ENCODE measurements around the gene HRH2. TPM values are rescaled to one million over a fixed set of nuclear protein-coding genes. Genes with fewer than 3 reads are reported as not detected.

The HRH2 gene
- total RNA-seq, 4 donors from 2014 or later = 0.44 to 2.3 (median 1.4) TPM

- WGBS, 2 donors = 59 to 64% methylated on average over 11 of the region's 11 CpGs
- H3K27ac ChIP-seq = no peak overlapping the region
- H3K4me1 ChIP-seq = peaks cover 19 to 39% of the 10 kb centered on the region in 2 donors
- intact Hi-C loops (cut with DNase I) = no loop called here
- DNase-seq = no peak
- H3K4me3 ChIP-seq (replicated peaks in 1 of 3) = no peak overlapping the region
- TF ChIP-seq CTCF (IDR thresholded peaks at IDR 0.05) (no peak), POLR2A (IDR thresholded peaks at IDR 0.05) (no peak)
- no peaks in the 10 kb centered on the region for H3K27me3 ChIP-seq
- H3K9me3 ChIP-seq = no peaks in the 10 kb centered on the region
- H3K36me3 ChIP-seq = no peaks in the 10 kb centered on the region
These were observed 4.9 kb upstream of the HRH2 start for GRCh38 chr5:175652741-175653663.

GRCh38 chr5:175653763-175654162 lies 4.1 kb upstream of the HRH2 start:
- TF ChIP-seq CTCF (IDR thresholded peaks at IDR 0.05) (no peak), POLR2A (IDR thresholded peaks at IDR 0.05) (no peak)
- H3K27me3 ChIP-seq = no peaks in the 10 kb centered on the region
- H3K4me1 ChIP-seq = peaks cover 23 to 45% of the 10 kb centered on the region in 2 donors
- H3K9me3 ChIP-seq = no peaks in the 10 kb centered on the region
- no peak overlapping the region for H3K27ac ChIP-seq
- no peak overlapping the region for H3K4me3 ChIP-seq (replicated peaks in 1 of 3)
- no peaks in the 10 kb centered on the region for H3K36me3 ChIP-seq
- 65 to 73% methylated on average over 4 of the region's 4 CpGs for WGBS, 2 donors
- intact Hi-C loops (cut with DNase I) = no loop called here
- no peak for DNase-seq

- Histone ChIP-seq H3K9me3 (no peaks in the 10 kb centered on the region), H3K4me1 (peaks cover 23 to 45% of the 10 kb centered on the region in 2 donors), H3K36me3 (no peaks in the 10 kb centered on the region), H3K27ac (no peak overlapping the region), H3K4me3 (replicated peaks in 1 of 3) (no peak overlapping the region), H3K27me3 (no peaks in the 10 kb centered on the region)
- TF ChIP-seq CTCF (IDR thresholded peaks at IDR 0.05) = no peak
- TF ChIP-seq POLR2A (IDR thresholded peaks at IDR 0.05) = no peak
- DNase-seq = peak; percentile 64 to 71
- 45 to 49% methylated on average over 7 of the region's 7 CpGs for WGBS, 2 donors
- intact Hi-C loops (cut with DNase I) = no loop called here
These were observed 3.5 kb upstream of the HRH2 start for GRCh38 chr5:175654339-175654738.

- Histone ChIP-seq H3K4me3 (replicated peaks in 1 of 3) (no peak overlapping the region), H3K27ac (no peak overlapping the region), H3K27me3 (no peaks in the 10 kb centered on the region), H3K4me1 (peaks cover 23 to 45% of the 10 kb centered on the region in 2 donors), H3K36me3 (no peaks in the 10 kb centered on the region), H3K9me3 (no peaks in the 10 kb centered on the region)
- intact Hi-C loops (cut with DNase I) = no loop called here
- DNase-seq = peak; percentile 67
- TF ChIP-seq CTCF (IDR thresholded peaks at IDR 0.05) (no peak), POLR2A (IDR thresholded peaks at IDR 0.05) (no peak)
- 29% methylated on average over 8 of the region's 8 CpGs for WGBS, 2 donors
These were observed 3.1 kb upstream of the HRH2 start for GRCh38 chr5:175654807-175655206.

- DNase-seq = peak; percentile 24 to 43
- H3K9me3 ChIP-seq = no peaks in the 10 kb centered on the region
- 42% methylated on average over 2 of the region's 2 CpGs for WGBS, 2 donors
- H3K27me3 ChIP-seq = no peaks in the 10 kb centered on the region
- H3K4me1 ChIP-seq = peaks cover 23 to 45% of the 10 kb centered on the region in 2 donors
- intact Hi-C loops (cut with DNase I) = no loop called here
- no peak overlapping the region for H3K27ac ChIP-seq
- H3K36me3 ChIP-seq = no peaks in the 10 kb centered on the region
- TF ChIP-seq CTCF (IDR thresholded peaks at IDR 0.05) (no peak), POLR2A (IDR thresholded peaks at IDR 0.05) (no peak)
- no peak overlapping the region for H3K4me3 ChIP-seq (replicated peaks in 1 of 3)
These were observed 2.5 kb upstream of the HRH2 start for GRCh38 chr5:175655411-175655810.
